ENCODE data around the gene FEN1. TPM values are rescaled to one million over a fixed set of nuclear protein-coding genes. Genes with fewer than 3 reads are reported as not detected.

Gene FEN1
- total RNA-seq, 1 experiment from 2014 or later = 89.5 TPM

GRCh38 chr11:61832207-61832606, 39.5 kb downstream of the FEN1 start:
- ATAC-seq (no peak), DNase-seq (ENCODE audit: low read depth, low spot score) (no peak)
- Histone ChIP-seq H3K79me2 (ENCODE audit: insufficient read depth, low read length) (no peaks in the 10 kb centered on the region), H3K27ac (ENCODE audit: low read depth, low read length) (no peak overlapping the region), H4K20me1 (ENCODE audit: insufficient read depth) (no peaks in the 10 kb centered on the region), H3K27me3 (ENCODE audit: insufficient read depth, low read length) (no peaks in the 10 kb centered on the region), H3K9me3 (ENCODE audit: control insufficient read depth in 1 of 2, insufficient read depth in 1 of 2, low read depth in 1 of 2, low read length in 2 of 2) (no peaks in the 10 kb centered on the region), H3K4me2 (ENCODE audit: low read length) (no peak overlapping the region), H3K9ac (ENCODE audit: low read length) (no peak overlapping the region), H3K4me1 (ENCODE audit: control insufficient read depth in 1 of 2, insufficient read depth in 2 of 2, low read length in 2 of 2) (peaks cover 0 to 5% of the 10 kb centered on the region in 2 experiments; a peak in 1 of 4 replicates), H2AFZ (ENCODE audit: low read depth, low read length, poor library complexity, severe bottlenecking) (no peak overlapping the region), H3K36me3 (ENCODE audit: control insufficient read depth in 1 of 2, insufficient read depth in 2 of 2, low read length in 2 of 2) (no peaks in the 10 kb centered on the region), H3K4me3 (replicated peaks in 1 of 2; ENCODE audit: low read depth in 1 of 2, low read length in 2 of 2) (no peak overlapping the region), H3K9me2 (ENCODE audit: insufficient read depth) (no peaks in the 10 kb centered on the region)
- ChIA-PET CTCF (no interaction called here), POLR2A (no interaction called here), RAD21 (ENCODE audit: low non-redundant PET in 1 of 2, low total read pairs in 2 of 2, uncharacterized antibody in 2 of 2, unreplicated experiment in 2 of 2) (no interaction called here)
- BruUV-seq (replicated peaks) = no TSS peak
- intact Hi-C loops (cut with micrococcal nuclease) = no loop called here
- no peak for TF ChIP-seq CBX3 (IDR thresholded peaks at IDR 0.05; ENCODE audit: low read depth)
- TF ChIP-seq ZNF274 (IDR thresholded peaks at IDR 0.05; ENCODE audit: low read depth, low read length) = no peak
- TF ChIP-seq EZH2phosphoT487 (IDR thresholded peaks at IDR 0.05; ENCODE audit: borderline replicate concordance) = no peak
- TF ChIP-seq EZH2 (IDR thresholded peaks at IDR 0.05) = no peak

DNA sequence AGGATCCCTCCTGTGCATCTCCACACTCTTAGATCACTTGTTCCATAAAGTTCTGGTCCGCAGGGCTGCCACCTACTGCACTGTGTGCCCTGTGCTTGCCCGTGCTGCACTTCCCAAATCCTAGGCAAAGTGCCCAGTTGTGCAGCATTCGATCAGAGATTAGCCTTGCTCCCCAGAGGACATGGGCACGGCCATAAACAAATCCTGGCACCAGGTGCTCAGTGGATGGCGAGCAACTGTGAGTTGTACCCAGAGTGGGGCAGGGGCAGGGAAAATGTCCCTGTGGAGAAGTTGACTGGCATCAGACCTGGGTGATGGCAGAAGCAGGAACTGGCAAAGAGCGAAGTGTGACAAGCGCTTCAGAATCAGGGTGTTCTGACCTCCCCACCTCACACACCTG, 40.0 kb downstream of the FEN1 start:
- no peak overlapping the region for H2AFZ ChIP-seq (ENCODE audit: low read depth, low read length, poor library complexity, severe bottlenecking)
- no peaks in the 10 kb centered on the region for H3K9me3 ChIP-seq (ENCODE audit: control insufficient read depth in 1 of 2, insufficient read depth in 1 of 2, low read depth in 1 of 2, low read length in 2 of 2)
- no peaks in the 10 kb centered on the region for H3K9me2 ChIP-seq (ENCODE audit: insufficient read depth)
- no peak for ATAC-seq
- H3K36me3 ChIP-seq (ENCODE audit: control insufficient read depth in 1 of 2, insufficient read depth in 2 of 2, low read length in 2 of 2) = no peaks in the 10 kb centered on the region
- intact Hi-C loops (cut with micrococcal nuclease) = no loop called here
- no peak overlapping the region for H3K4me3 ChIP-seq (replicated peaks in 1 of 2; ENCODE audit: low read depth in 1 of 2, low read length in 2 of 2)
- peaks cover 0 to 5% of the 10 kb centered on the region in 2 experiments; a peak in 1 of 4 replicates for H3K4me1 ChIP-seq (ENCODE audit: control insufficient read depth in 1 of 2, insufficient read depth in 2 of 2, low read length in 2 of 2)
- no peaks in the 10 kb centered on the region for H4K20me1 ChIP-seq (ENCODE audit: insufficient read depth)
- no peak overlapping the region for H3K9ac ChIP-seq (ENCODE audit: low read length)
- H3K4me2 ChIP-seq (ENCODE audit: low read length) = no peak overlapping the region
- no peak overlapping the region for H3K27ac ChIP-seq (ENCODE audit: low read depth, low read length)
- no TSS peak for BruUV-seq (replicated peaks)
- ChIA-PET POLR2A (no interaction called here), CTCF (no interaction called here), RAD21 (ENCODE audit: low non-redundant PET in 1 of 2, low total read pairs in 2 of 2, uncharacterized antibody in 2 of 2, unreplicated experiment in 2 of 2) (no interaction called here)
- H3K79me2 ChIP-seq (ENCODE audit: insufficient read depth, low read length) = no peaks in the 10 kb centered on the region
- no peak for DNase-seq (ENCODE audit: low read depth, low spot score)
- H3K27me3 ChIP-seq (ENCODE audit: insufficient read depth, low read length) = no peaks in the 10 kb centered on the region
- TF ChIP-seq ZNF274 (IDR thresholded peaks at IDR 0.05; ENCODE audit: low read depth, low read length) (no peak), JUND (IDR thresholded peaks at IDR 0.05) (no peak), SRF (IDR thresholded peaks at IDR 0.05; ENCODE audit: low read depth) (no peak)

All from HCT116 (cell line).